ENCODE data around the gene EOGT.

EOGT gene

DNA sequence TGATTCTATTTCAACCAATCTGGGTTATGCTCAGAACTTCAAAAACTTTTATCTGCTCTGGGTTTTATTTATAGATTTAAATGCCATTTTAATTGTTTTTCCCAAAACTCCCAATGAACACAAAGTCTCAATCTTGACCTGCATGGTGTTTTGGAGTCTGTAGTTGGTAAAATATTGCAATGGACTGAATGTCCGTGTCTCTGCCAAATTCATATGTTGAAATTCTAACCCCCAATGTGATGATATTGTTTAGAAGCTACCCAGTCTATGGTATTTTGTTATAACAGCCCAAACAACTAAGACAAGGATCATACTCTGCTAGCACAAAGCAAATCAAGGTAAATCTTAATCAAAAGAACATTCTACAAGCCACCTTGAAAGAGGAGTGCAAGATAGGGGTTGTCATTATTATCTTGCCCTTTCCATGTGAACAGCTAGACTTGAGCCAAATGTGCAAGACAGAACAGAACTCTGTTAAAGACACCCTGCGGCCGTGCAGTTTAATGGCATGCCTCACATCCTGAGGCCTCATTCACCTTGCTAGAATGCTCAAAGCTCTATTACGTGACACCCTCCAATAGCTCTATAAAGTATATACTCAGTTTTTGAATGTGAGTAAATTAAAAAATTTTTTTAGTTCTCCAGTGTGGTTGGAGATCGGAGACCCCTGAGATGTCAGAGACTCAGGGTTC is 7.5 kb downstream of the EOGT start:
- Mint-ChIP-seq H3K4me1 (peaks cover 54% of the 10 kb centered on the region), H3K27me3 (ENCODE audit: low read depth, poor library complexity) (no peaks in the 10 kb centered on the region), H3K4me3 (no peak overlapping the region), H3K9me3 (no peaks in the 10 kb centered on the region), H3K27ac (peak overlapping the region; percentile 39), H3K36me3 (ENCODE audit: low read depth) (peaks cover 57% of the 10 kb centered on the region)
- TF ChIP-seq, protein P1, sequence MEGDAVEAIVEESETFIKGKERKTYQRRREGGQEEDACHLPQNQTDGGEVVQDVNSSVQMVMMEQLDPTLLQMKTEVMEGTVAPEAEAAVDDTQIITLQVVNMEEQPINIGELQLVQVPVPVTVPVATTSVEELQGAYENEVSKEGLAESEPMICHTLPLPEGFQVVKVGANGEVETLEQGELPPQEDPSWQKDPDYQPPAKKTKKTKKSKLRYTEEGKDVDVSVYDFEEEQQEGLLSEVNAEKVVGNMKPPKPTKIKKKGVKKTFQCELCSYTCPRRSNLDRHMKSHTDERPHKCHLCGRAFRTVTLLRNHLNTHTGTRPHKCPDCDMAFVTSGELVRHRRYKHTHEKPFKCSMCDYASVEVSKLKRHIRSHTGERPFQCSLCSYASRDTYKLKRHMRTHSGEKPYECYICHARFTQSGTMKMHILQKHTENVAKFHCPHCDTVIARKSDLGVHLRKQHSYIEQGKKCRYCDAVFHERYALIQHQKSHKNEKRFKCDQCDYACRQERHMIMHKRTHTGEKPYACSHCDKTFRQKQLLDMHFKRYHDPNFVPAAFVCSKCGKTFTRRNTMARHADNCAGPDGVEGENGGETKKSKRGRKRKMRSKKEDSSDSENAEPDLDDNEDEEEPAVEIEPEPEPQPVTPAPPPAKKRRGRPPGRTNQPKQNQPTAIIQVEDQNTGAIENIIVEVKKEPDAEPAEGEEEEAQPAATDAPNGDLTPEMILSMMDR (IDR thresholded peaks at IDR 0.05) = no peak
- no peak for DNase-seq

DNA sequence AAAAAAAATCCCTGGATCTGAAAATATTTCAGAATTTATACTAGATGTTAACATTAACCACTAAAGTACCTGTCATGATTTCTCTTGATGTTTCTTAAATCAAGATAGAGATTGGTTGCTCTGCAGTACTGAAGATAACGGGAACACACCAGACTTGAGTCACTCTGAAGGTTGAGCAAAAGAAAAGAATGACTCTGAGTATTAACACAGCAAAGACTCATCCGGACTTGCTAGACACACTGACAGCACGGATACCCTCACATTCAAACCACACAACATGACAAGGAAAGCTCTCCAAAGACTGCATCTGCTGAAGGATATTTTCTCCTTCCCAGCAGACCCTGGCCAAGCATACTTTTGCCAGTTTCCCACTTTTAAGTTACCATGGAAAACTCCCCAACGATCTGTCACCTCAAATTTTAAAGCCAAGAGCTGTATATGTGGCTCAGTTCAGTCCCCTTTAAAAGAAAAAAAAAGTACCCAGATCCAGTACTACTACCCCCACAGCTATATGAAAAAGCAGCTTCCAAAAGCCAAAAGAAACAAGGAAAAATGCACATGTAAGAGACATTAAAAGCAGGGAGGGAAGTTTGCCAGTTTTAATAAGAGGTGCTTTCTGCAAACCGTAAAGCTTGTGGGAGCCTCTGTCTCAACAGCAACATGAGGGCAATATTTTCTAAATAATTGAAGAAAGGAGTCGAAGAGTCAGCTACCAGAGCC is 8.3 kb downstream of the EOGT start:
- peak overlapping the region; percentile 92 for H3K27ac Mint-ChIP-seq
- no peak for DNase-seq
- TF ChIP-seq, protein P1 (IDR thresholded peaks at IDR 0.05) = no peak
- no peaks in the 10 kb centered on the region for H3K9me3 Mint-ChIP-seq
- peaks cover 47% of the 10 kb centered on the region for H3K4me1 Mint-ChIP-seq
- H3K4me3 Mint-ChIP-seq = no peak overlapping the region
- no peaks in the 10 kb centered on the region for H3K27me3 Mint-ChIP-seq (ENCODE audit: low read depth, poor library complexity)
- peaks cover 60% of the 10 kb centered on the region for H3K36me3 Mint-ChIP-seq (ENCODE audit: low read depth)

DNA sequence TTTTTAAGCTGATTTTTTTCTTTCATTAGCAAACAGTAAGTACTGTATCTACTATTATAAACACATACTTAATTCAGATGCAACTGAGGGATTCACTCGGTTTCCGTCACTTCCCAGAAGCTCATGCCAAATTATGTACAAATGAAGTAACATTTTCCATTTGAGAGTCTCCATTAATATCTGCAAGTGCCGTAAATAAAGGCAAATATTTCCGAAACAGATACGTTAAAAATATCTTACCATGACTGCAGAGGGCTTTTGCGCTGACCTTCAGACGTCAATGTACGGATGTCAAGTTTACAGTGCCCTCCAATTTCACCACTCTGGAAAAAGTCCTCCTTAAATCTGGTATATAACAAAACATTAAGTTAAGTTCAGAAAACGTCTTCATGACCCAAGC is 9.3 kb downstream of the EOGT start:
- Mint-ChIP-seq H3K4me3 (no peak overlapping the region), H3K9me3 (no peaks in the 10 kb centered on the region), H3K27ac (no peak overlapping the region), H3K27me3 (ENCODE audit: low read depth, poor library complexity) (no peaks in the 10 kb centered on the region), H3K36me3 (ENCODE audit: low read depth) (peaks cover 69% of the 10 kb centered on the region), H3K4me1 (peaks cover 36% of the 10 kb centered on the region)
- no peak for DNase-seq
- TF ChIP-seq, protein P1 (IDR thresholded peaks at IDR 0.05) = no peak

DNA sequence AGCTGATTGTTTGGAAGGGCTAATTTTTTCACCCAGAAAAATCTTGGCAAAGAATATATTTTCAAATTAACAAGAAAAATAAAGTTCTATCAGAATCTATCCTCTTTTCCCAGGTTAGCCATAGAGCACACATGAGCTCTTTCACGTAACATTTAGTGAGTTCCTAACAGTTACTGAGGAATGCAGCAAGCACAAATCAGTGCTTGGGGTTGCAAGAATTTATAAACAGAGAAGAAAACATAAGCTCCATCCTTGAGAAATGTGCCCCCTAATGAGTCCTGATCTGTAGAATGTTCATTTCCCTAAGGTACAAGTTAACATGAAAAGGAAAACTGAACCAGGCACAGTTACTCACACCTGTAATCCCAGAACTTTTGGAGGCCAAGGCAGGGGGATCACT is 13.9 kb downstream of the EOGT start:
- Mint-ChIP-seq H3K4me3 (no peak overlapping the region), H3K9me3 (no peaks in the 10 kb centered on the region), H3K36me3 (ENCODE audit: low read depth) (peaks cover 73% of the 10 kb centered on the region), H3K27me3 (ENCODE audit: low read depth, poor library complexity) (peaks cover 3% of the 10 kb centered on the region), H3K27ac (no peak overlapping the region), H3K4me1 (no peaks in the 10 kb centered on the region)
- TF ChIP-seq, protein P1 (IDR thresholded peaks at IDR 0.05) = no peak
- DNase-seq = no peak

DNA sequence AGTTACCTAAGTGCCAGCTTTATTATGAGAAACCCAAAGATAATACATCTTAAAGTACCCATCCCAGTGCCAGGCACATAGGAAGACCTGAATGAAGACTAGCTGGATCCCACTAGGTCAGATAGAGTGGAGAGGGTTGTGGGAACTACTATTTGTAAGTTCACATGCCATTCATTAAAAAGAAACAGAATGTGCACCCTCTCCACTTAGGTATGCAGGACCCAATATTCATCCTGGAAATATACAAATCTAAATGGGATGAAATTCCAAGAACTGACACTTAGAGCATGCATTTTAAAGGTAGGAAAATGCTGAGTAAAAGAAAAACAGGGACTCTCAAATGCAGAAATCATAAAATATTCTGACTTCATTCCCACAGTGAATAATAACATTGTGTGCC is 14.3 kb downstream of the EOGT start:
- Mint-ChIP-seq H3K27ac (no peak overlapping the region), H3K27me3 (ENCODE audit: low read depth, poor library complexity) (peaks cover 3% of the 10 kb centered on the region), H3K4me3 (no peak overlapping the region), H3K36me3 (ENCODE audit: low read depth) (peaks cover 73% of the 10 kb centered on the region), H3K4me1 (no peaks in the 10 kb centered on the region), H3K9me3 (no peaks in the 10 kb centered on the region)
- DNase-seq = no peak
- TF ChIP-seq, protein P1 (IDR thresholded peaks at IDR 0.05) = no peak
